Stimulated activated CD8-positive, alpha-beta memory T cell treated with anti-CD3 and anti-CD28 coated beads, Interleukin-15, amount 100 ng/mL, for 4 hours (primary cell): ENCODE data around the gene CXCL14.

Experiments
- DNase-seq, 2 donors: peaks; one replicate each; pipeline ENCODE4 v3.0.0-alpha.2; 2020; ENCODE audit warnings: low read depth in 2 of 2

The CXCL14 gene

DNA sequence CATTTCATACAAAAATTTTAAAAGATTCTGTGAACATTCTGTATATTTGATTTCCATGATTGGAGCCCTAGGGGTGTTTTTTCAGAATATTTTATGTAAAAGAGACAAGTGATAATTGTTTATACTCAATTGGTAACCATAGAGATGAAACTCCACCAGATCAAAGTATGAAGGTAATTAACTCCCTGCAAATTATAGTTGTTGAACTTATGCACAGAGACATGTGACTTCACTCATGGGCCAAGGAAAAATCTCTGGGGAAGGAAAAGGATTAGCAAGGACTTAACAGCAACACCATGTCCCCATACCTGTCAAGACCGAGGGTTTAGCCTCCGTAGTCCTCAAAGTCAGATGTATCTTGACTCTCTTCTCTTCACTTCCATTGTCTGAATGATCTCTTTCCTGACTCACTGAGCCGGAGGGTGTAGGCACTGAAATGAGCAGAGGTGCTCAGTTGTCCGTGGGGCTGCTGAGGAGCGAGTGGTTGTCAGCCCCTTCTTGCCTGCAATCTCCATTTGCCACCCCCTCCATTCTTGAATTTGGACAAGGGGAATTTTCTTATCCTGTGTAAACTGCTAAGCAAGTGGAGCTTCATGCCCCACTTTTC is 17.5 kb upstream of the CXCL14 start:
- no peak for DNase-seq

DNA sequence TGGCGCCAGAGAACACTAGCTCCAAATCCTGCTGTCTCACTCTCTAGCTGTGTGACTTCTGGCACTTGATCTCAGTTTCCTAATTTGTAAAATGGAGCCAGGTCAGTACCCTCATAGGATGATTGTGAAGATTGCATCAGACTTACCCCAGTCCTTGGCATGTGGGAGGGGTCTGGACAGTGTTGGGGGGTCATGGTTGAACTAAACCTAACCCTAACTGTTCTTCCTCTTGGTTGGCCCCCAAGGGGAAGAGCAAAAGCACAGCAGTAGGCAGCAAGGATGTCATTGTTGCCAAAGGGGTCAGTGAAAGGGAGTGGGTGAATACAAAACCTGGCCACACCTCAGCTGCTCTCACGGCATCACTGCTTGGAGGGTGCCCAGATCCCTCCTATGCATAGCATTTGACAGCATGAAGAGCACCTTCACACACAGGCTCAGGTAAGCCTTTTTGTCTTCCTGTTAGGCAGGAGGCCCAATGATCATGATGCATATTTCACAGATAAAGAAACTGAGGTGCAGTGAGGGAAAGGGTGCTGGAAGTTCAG is 15.7 kb upstream of the CXCL14 start:
- DNase-seq: no peak

DNA sequence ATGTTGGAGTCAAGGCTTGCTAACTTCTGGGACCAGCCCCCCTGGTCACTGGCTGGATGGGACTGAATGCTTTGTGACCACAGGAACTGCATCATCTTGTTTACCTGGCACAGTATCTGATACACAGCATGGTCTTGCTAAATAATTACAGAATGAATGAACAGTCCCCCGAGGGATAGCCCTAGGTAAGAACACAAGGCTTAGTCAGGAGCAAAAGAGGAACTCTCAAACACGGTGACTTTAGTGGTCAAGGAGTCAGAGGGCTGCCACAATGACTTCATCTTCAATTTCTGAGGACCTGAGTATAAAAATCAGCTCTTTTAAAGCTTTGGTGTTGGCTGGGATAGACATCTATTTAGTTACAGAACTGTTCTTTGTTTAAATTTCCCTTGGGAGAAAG is 15.1 kb upstream of the CXCL14 start:
- no peak for DNase-seq

DNA sequence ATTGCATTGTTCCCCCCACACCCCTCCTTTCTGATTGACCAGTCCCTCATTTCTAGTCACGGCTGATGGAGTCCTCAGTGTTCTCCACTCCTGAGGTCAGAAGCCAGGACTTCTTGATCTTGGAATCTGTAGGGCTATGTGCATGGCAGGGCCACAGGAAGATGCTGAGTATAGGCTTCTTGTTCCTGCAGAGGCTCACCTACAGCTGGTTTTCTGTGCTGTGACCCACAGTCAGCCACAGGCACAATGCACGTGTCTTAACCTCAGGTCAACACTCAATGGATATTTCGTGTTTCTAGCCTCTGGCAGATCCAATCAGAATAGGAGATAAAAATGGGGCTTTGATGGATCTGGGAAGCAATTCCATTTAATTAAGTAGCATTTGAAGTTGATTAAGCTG is 14.3 kb upstream of the CXCL14 start:
- DNase-seq: no peak

DNA sequence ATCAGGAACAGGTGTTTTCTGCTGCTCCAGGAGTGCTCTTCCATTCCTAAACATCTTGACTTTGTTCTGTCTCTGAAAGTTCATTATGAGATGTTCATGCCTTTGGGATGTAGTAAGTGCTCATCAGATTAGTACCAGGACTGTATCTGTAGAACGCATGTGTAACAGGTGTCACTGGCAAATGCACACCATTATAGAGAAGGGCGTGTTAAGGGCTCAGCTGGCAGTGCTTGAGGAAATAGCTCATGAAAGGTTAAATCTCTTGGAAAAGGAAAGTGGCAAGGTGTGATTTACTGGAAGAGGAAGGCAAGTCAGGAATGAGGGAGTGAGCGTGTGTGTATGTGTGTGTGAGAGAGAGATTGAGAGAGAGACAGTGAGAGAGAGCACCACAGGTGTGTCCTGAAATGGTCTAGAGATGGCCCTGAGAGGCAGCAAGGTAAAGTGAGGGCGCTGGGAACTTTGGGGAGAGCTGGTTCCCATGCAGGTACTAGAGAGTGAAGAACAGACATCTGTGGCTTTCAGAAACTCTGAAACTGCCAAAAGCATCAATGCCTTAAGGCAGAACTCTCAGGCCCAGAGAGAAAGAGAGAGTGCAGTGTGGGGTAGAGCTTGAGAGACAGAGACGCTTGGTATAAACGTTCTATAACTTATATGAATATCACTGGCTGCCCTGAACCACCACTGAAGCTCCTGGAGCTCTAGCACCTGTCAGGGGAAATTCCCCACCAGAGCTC is 13.7 kb upstream of the CXCL14 start:
- no peak for DNase-seq

DNA sequence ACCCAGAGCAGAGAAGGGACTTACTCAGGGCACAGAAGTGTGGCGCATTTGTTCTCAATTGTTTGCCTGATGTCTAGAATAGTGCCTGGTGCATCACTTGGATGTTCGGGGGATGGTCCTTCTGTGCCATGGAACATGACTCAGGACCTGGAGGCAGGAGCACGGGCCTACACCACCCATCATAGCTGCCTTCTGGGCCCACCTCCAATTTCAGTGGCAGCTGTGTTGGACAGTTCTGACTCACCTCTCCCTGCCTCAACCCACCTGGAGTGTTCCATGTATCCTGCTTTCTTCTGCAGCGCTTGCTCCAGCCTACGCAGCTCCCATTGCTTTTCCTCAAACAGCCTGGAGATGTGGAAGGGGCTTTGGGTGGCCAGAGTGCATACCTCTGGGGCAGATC is 12.5 kb upstream of the CXCL14 start:
- no peak for DNase-seq

DNA sequence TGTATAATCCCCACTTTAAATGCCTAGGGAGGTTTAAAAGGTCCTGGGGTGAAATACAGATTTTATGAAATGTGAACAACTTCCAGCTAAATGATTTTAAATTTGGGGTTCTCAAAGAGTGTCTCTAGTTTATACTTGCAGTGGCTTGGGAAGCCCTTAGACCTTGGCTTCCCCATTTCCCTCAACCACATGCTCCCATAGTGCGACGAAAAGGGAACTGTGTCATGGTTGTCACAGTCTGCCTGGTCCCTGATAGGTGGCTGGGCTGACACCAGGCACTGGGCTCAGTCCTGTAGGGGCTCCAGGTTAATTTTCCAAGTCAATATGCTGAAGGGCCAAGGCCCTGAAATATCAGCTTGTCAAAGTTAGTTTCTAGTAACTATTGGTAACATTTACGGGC is 10.4 kb upstream of the CXCL14 start:
- no peak for DNase-seq

DNA sequence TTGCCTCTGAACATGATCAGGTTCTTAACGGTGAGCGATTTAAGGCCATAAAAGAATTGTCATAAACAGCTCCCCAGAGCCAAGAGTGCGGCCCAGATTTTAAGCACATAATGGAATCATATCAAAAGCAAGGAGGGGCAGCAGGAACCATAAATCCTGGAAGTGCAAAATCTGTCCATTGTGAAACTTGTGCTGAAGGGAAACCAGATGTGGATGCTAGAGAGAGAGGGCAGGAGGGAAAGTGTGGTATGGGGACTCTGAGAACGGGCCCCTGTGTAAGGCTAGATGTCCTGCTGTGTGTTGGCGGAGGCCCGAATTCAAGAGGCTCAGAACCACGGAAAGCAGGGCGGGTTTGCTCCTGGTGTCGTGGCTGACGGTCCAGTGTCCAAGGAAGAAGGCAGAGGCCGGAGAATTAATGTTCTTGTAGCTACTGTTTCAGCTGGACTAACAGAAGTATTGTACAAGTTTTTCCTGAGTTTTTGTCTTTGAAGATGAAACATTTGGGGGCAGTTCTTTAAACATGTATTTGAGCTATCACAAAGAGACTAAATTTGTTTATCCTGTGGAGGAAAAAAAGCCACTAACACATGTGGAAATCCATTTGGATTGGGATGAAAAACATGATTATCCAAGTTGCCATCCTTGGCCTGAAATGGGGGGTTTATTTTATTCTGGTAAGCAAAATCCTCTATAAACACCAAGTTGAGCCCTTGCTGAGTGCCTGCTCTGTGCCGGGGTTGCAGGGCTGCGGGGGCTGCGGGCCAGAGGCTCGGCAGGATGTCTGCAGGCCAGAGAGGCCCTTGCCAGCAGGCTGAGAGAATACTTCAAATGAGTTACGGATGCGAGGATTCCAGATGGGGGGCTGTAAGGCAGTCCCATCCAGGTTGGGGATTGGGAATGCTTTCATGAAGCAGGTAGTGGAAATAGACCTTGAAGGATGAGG is 9.2 kb upstream of the CXCL14 start:
- DNase-seq: no peak

DNA sequence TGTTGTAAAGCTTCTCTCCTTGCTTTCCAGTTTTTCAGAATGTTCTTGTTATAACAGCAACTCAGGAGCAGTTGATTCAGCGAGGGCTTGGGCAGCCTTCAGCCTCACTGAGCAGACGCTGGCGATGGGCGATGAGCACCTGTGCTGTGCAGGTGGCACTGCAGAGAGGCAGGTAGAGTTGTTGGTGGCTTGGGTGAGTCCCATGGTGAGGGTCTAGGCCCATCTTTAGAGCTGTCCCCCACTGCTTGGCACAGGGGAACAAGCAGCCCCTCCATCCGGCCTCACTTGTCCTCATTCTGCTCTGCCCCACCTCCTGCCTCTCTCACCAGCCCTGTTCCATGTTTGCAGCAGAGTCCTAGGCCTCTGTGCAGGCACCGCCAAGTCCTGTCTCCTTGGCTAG is 6.1 kb upstream of the CXCL14 start:
- DNase-seq: no peak

DNA sequence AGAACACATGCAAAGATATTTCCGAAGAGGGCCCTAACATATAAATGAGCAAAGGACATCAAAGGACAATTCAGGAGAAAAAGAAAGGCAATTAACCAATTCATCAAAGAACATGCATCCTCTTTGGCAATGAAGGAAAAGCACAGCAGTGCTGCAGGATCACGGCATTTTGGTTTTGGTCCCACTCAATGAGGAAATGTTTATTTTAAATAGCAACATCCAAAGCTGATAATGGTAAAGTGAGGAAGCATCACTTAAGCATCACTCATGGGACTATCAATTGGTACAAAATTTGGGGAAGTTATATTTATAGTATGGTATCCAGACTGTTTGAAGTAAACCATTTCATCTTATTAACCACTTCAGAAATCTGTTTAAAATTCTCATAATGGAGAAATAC is 5.5 kb upstream of the CXCL14 start:
- no peak for DNase-seq

DNA sequence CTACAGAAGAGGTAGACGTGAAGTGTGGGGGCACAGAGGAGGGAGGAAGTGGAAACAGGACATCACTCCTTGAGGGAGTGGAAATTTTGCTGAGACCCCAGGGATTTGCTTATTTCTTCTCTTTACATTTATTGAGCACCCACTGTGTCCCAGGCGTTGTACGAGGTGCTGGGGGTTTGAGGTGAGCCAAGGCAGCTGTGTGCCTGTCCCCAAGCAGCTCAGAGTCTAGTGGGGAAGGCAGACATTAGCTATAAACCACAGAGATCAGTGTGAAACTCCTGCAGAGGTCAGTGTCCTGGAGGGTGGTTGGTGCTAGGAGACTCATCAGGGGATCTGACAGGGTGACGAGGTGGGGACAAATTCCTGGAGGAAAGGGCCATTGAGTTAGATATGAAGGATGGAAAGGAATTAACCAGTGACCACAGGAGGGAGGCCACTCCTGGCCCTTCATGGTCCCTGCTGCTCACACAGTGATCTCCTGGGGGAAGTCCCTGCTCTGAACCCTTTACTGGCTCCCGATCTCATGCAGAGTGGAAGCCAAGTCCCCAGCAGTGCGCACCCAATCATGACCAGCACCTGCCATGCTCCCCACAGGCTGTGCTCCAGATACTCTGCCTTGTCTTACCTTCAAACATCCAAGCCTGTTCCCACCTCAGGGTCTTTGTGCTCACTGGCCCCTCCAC is 3.4 kb upstream of the CXCL14 start:
- DNase-seq: no peak

DNA sequence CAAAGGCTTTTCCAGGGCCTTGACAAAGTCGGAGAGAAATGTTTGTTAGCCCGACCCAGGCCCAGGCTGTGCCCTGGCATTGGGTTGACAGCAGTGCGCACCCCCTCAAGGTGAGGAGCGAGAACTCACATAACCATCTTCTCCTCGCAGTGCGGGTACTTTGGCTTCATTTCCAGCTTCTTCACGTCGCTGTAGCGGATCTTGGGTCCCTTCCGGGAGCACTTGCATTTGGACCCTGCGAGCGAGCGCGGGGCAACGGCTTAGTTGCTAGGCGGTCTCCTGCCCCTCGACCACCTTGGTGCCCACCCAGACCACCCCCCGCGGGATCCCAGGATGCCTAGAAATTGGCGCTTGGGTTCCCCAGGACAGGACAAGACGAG is 496 bp downstream of the CXCL14 start:
- no peak for DNase-seq

DNA sequence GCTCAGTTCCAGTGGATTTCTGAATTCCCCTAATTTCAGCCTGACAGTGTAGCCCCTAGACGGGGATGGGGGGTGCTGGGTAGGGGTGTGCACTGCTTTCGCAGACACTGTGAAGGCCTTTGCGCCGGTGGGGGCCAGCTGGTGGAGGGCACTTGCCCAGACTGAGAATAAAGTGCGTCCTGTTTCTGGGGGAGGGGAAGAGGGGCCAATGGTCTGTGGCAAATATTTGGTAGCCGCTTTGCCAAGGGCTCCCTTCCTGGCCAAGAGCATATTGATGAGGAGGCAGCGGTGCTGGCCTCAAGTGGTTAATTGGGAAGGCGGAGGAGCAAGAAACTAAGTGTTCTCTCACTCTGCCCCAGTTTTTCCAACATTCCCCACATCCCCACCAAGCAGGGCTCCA is 1.4 kb downstream of the CXCL14 start:
- no peak for DNase-seq

DNA sequence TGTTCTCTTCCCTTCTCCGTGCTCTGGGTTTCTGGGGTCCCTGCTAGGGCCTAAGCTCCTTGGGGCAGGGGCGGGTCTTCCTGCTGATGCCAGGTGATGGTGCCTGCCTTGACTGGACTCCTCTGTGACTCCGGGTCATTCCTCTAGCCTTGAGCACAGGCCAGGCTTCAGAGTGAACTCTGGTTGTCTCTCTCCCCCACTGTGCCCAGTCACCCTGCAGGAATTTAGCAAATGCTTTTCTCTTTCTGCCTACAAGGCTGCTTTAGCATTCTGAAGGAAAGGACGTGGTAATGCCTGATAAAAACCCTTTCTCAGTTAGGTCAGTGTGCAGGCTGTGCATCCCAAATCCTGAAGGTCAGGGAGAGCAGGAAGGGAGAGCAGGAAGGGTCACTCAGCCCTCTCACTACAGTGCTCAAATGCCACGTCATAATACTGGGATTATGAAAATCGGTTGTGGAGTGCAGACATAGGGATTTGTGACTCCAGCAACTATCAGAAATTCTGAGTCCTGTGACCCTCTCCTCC is 2.7 kb downstream of the CXCL14 start:
- no peak for DNase-seq

DNA sequence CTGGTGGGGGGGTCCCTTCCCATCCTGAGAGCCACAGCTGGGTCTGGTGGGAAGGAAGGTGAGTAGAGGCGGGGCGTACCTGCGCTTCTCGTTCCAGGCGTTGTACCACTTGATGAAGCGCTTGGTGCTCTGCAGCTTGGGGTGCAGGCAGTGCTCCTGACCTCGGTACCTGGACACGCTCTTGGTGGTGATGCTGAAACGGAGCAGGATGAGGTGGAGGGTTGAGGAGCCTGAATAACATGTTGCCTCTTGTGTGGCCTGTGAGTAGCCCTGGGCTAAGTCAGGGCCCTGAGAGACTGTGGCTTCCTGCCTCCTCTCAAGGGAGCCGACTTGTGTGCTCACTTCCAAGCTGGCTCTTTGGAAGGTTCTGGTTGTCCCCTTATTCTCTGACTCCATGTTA is 4.3 kb downstream of the CXCL14 start:
- DNase-seq: no peak

DNA sequence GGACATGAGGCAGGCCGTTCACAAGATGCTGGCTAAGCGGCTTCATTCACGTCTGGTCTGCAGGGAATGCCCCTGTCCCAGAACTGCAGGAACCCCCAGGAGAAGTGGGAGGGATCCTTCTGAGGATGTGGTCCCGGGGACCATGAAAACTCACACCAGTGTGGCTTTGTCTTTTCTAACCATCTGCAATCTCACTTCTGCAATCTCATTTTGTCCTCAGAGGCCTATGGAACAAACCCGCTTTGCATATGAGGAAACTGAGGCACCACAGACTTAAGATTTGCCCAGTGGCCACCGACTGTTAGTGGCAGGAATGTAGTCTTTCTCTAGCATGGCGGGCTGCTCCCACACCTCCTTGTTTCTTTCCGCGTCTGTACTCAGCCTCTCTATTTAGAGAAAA is 6.9 kb downstream of the CXCL14 start:
- no peak for DNase-seq

DNA sequence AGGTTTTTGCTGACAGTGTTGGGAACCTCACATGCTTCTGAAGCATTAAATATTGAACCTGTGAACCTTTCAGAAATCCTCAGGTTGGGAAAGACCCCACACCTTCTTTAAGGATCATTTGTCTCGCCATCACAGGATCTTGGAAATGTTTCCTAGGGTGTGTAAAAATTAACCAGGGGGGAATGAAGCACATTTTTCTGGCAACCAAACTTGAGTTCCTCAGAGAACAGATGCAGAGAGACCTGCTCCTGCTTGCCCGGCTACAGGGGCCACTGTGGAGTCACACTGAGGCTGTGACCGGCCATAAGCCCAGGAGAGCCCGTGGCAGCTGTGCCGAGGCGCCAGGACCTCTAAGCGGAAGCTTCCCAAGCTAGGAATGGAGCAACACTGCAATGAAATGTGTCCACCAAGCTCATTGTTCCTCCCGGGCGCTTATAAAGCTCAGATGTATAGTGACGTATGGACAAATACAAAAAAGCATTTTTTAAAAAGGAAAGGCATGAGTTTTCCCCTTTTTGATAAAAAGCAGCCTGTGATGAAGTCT is 7.7 kb downstream of the CXCL14 start:
- DNase-seq: no peak

DNA sequence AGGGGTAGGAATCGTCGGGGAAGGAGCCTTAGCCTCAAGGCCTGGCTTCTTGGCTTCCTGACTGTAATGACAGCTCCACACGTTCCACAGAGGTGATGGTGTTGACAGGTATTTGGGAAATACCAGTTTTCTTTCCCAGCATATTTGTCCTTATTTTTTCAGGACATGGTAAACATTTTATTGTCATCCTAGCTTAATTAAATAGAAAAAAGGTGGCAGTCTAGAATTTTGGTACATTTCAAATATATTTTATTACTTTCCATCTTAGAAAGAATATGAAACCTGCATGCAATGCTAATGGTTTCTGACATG is 8.4 kb downstream of the CXCL14 start:
- no peak for DNase-seq

DNA sequence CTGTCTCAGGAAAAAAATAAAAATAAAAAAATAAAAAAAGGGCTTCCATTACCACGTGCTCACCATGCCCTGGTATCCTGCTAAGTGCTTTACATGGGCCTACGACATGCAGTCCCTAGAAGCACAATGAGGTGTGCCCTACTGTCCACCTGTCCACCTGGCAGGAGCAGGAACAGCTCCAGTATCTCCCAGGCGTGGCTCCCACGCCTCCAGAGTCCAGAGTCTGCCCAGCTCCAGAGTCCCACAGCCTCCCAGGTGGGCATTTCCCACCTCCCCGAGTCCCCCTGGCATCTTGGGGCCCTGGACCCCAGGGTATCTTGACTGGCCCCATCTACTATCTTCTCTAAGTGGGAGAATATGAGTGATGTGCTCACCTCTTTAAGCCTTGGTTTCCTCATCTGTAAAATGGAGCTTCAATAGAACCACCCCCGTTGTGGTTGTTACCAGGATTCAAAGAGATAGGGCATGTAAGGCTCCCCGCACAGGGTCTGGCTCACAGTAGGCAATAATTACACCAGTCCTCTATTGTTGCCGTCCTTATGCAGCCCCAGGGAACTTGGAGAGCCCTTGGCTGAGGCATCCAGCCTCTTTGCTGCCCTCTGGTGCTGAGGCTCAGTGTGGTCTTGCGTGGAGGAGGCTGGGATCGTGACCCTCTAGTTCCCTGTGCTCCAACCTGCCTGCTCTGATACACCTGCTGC is 8.9 kb downstream of the CXCL14 start:
- DNase-seq: no peak

DNA sequence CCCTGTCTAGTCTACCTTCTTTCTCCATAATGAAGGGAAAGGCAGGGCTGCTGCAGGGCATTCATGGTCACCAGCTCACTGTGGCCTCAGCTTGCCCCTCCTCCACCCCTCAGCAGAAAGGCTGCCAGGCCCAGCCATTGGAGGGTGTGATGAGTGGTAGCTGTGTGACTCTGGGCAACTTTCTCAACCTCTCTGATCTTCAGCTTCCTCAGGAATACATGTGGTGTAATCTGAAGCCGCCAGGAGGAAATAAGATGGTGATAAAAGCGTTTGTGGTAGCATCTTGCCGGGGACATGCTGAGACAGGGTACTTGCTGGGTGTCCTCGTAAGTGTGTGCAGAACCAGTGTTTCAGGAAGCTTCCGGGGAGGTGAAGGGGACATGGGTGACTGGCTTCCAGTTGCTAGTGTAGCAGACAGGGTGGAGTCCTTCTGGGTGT is 9.8 kb downstream of the CXCL14 start:
- DNase-seq: no peak

DNA sequence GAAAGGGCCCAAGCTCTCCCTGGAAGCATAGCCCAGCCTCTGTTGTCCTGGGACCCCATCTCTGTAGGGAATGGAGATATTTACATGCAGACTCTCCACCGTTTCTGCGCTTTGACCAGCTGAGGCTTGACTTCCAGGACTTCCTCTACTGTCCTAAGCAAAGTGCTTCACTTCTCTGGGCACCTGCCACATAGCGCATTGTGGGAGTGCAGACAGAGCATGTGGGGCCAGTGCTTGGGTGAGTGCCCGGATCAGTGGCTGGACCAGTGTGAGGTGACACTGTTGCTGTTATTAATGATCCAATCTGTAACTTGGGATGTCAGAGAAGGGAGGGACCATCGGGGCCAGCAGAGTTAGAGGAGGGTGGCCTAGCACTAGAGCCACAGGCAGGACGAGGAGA is 10.5 kb downstream of the CXCL14 start:
- no peak for DNase-seq
